GM12892 (cell line): ENCODE results near the gene EPHB1.

ENCODE experiments used
- POLR2A ChIP-seq: IDR thresholded peaks from 2 replicates; pipeline ENCODE4 v1.6.1; 2011; ENCODE audit warnings: low read depth, low read length, control low read depth
- POLR2AphosphoS5 ChIP-seq: IDR thresholded peaks from 2 replicates; pipeline ENCODE4 v1.6.1; 2011; ENCODE audit warnings: low read depth, low read length, control low read depth

GRCh38 chr3:135213822-135214221 lies 418.8 kb downstream of the EPHB1 start:
- no peak for TF ChIP-seq POLR2AphosphoS5
- TF ChIP-seq POLR2A, result no peak
